GM19395 (cell line): ENCODE data around the gene GPRIN2.
"Not testable (repeated sequence)": the region's sequence is repeated elsewhere in the genome, so short reads cannot be mapped to it uniquely, and the experiment has no call there.

Experiments
- ATAC-seq: cut with Tn5 transposase; IDR thresholded peaks from one replicate; pipeline ENCODE4 v1.9.1; 2021; ENCODE audit warnings: mild to moderate bottlenecking, moderate library complexity; ENCODE audit not compliant: unreplicated experiment

The GPRIN2 gene

GRCh38 chr10:46570655-46571054 is 14.2 kb upstream of the GPRIN2 start:
- ATAC-seq, result not testable (repeated sequence)

GRCh38 chr10:46567151-46567550 is 10.7 kb upstream of the GPRIN2 start:
- ATAC-seq, result not testable (repeated sequence)

DNA sequence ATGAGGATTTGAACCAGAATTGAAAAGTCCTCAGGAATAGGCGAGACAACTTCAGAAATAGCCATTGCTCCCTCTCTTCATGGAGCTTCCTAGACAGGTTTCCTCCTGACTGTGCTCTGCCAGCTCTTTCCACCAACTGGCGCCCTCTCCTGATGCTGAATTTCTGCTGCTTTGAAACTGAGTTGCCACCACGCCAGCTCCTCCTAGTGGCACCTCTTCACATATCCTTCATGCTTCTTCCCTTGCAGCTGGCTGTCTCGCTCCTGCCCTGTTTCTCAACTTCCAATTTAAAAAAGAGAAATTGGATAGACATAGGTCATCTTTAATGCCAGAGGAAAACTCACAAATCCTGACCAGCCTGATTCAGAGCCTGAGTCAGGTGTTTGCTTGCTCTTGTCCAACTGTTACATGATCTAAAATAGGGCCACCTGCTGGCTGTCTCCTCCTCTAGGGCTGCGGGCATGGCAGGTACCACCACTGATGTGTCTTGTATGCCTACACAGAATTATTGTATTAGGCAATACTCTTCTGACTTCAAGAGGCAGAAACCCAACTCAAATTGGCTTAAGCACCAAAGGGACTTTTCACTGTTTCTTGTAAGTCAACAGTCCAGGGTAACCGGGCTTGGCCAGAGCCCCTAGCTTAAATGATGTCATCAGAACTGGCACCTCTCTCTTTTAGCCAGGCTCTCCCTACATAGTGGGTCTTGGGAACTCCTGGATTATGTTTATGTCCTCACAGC is 9.3 kb upstream of the GPRIN2 start:
- peak; percentile 91 for ATAC-seq

DNA sequence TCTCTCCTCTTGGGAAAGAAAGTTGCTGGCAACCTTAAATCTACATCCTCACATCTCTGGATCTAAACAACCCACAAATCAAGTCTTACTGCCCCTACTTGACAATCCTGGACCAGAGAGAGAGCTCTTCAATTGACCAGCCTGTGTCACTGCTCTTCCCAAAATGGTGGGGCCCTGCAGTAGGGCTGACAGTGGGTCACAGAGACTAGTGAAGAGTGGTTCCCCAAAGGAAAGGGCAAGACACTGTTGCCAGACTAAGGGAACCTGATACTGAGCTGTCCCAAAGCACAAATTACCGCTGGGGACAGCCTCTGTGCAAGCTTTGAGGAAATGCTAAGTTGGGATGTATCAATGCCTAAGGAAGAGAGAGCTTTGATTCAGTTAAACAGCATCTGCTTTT is 4.5 kb upstream of the GPRIN2 start:
- ATAC-seq, result no peak

- no peak for ATAC-seq
Measured at GRCh38 chr10:46560381-46560780, 3.9 kb upstream of the GPRIN2 start.

DNA sequence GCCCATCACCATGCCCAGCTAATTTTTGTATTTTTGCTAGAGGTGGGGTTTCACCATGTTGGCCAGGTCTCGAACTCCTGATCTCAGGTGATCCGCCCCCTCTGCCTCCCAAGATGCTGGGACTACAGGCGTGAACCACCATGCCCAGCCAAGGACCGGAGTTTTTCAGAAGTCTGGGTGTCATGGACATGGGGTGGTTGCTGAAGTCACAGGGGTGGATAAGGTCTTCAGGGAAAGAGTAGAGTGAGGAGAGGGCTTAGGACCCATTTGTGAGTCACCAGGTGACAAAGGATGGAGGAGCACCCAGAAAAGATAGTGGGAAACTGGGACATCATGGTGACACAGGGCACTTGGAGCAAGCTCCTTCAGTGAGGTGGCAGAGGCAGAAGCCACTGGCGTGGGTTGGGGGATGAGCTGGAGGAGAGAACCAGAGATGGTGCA is 2.8 kb upstream of the GPRIN2 start:
- no peak for ATAC-seq

DNA sequence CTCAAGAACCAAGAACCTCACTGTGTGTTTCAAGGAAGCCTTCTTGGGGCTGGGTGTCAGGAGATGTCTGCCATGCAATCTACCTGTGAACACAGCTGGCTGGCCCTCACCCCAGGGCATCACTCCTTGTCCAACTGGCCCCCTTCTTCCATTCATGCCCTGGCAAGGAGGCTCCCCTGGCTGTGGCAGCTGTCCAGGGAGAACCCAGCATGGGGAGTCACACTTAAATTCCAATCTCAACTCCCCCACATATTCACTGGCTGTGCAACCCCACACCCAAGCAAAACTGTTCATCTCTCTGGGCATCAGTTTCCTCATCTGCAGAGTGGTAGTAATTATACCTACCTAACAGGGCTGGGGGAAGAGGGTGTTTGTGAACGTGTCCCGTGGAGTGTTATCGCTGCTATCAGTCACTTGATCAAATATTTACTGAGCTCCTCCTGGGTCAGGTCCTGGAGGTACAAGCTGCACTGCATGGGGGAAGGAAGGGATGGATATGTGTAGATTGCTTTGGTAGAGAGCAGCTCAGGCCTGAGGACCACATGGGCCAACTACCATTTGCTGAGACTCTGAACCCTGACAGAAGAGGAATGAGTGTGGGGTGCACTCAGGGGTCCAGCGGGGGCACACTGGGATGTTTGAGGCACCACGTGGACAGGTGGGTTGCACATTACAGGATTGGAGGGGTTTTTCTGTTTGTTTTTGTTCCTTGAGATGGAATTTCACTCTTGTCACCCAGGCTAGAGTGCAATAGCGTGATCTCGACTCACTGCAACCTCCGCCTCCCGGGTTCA is 2.1 kb upstream of the GPRIN2 start:
- ATAC-seq, result no peak

DNA sequence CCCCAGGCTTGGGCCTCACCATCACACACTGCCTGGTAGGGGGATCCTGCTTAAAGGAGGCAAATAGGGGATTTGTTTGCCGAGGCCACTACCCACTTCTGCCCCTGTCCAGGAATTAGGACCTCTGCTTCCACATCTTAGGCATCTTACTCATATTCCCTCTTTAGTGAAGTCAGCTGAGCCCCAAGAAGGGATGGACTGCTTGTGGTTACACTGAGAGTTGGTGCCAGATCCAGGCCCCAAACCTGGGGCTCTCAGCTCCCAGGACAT is 1.6 kb upstream of the GPRIN2 start:
- ATAC-seq, result no peak

DNA sequence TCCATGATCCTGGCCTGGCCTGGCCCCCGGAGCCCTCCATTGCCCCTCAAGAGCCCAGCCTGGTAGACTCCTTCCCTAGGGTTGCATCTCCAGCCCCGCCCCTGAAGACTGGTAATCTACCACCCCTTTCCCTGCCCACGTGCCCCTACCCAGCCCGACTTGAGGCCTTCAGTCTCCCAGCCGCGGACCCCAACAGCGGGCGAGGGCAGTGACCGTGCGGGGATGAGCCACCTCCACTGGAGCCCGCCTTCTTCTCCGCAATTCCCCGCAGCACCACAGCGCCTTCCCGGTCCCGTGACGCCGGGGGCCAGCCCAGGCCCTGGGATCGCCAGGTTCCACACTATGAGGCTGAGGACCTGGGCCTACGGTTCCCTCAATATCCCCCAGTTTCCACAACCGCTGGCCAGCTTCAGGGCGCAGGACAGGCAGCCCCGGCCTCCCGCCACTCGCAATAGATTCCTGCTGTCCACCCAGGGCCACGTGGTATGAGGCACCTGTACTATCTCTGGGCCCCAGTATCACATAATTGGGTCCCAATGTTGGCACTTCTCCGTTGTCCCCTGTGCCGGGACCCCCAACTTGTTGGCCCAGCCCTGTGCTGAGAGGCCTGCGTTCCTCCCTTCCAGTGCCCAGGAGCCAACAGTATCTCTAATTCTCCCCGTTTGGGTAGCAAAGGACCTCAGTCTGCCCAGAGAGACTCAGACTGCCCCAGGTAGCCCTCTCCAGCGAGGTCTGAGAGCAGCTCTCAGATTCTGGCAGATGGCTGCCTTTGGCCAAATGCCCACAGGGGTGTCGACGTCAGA is 1.1 kb upstream of the GPRIN2 start:
- ATAC-seq, result no peak

DNA sequence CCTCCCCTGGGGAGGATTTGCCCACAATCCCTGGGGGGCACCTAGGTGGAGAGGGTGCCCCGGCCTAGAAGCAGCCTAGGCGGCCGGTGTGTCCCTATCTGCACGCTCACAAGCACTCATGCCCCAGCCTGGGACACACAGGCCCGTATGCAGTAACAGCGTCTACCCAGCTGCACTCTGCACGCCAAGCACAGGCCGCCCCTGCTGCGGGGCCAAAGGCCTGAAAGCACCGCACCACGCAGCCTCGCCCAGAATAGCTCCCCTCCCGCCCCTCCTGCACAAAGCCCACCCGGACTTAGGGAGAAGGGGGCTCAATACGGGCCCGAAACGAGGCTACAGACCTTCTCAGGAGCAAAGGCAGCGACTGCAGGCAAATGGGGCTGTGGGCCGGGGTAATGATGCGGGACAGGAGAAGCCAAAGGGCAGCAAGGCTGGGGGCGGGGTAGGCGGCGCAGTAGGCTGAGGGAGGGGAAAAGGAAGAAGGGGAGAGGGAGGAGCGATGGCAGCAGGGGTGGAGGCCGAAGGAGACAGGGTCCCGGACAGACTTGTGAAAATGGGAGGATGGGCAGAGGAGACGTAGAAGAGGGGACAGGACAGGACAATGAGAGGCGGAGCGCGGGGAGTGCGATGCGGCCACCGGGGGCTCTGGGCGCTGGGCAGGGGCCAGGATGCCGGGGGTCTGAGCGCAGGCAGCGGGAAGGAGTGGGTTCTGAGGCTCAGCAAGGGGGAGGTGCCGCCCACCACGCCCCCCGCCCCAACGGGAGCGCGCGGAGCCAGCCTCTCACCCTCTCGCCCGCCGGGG is 544 bp downstream of the GPRIN2 start:
- ATAC-seq, result no peak

GRCh38 chr10:46555366-46555712 is 1.1 kb downstream of the GPRIN2 start:
- no peak for ATAC-seq

DNA sequence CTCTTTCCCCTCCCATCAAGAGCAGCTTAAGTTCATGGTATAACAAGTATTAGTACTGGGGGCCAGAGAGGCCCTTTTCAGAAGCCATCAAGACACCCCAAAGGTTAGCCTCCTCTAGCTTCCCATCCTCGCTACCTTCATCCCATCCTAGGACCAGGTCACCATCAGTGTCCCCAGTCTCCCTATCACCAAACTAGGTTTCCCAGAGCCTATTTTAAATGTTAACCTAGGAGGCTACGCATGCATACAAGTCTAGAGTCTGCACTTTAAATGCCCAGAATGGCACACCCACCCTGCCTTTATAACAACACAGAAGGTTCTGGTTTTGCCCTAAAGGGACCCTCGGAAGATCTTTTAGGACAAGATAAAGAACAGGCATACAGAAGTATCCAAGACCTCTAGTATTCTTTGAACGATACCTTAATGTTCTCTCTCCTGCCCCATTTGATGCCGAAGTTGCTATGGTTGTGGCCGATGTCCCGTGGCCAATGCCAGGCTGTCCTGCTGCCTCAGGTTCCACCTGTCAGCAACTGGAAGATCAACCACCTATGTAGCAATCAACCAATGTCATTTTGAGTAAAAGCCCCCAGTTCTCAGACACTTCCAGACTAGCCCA is 2.2 kb downstream of the GPRIN2 start:
- no peak for ATAC-seq

DNA sequence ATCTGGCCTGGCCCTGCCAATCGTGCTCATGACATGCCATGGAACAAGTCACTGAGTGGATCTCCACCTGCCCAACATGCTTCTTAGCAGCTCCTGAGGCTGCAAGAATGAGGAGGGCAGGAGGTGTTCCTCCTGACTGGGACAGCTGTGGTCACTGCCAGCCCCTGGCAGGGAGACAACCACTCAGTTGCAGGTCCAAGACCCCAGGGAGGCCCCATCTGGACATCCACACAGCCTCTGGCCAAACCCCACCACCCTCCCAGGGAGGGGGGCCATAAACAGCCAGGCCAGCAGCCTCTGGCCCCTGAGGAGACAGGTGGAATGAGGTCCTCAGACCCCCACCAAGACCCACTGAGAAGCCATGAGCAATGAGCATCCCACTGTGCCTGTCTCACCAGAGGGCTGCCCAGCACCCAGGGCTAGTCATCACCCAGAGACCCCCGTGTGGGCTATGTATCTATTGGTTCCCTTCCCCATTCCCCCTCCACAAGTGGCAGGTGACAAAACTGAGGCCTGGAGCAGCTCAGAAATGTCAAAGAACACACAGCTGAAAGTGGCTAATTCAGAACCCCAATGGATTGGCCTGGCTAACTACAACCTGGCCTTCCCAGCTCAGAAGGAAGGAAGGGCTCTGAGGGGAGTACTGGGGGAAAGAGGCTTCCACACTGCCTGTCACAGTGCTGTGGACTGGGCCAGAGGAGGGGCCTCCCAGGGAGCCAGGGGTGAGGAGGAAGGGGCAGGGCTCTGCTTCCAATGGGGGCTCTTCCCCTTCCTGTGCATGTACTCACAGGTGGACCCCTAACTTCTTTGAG is 3.0 kb downstream of the GPRIN2 start:
- no peak for ATAC-seq

DNA sequence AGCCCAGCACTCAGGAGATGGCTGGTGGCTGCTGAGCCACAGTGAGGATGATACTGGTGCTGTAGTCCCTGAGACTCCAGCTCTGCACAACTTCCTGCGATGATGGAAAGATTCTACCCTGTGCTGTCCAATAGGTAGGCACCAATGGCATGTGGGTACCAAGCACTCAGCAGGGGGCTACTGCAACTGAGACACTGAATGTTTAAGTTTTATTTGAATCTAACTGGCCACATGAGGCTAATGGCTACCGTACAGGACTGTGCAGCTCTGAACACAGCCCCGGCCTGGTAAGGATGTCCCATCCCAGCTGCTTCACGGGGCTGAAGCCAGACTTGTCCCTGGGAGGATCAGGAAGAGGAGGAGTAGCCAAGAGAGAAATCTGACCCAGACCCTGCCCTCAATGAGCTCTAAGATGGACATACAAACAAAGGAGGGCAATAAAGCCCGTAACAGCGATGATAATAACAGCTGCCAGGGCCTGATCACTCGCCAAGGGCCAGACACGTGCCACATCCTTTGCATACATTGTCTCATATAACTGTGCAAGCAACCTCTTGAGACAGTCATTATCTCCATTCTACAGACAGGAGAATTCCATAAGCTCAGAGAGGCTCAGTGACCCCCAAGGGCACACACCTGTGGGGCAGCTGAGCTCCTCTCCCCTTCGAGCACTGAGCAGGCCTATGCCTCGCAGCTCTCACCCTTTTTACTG is 3.8 kb downstream of the GPRIN2 start:
- no peak for ATAC-seq

- no peak for ATAC-seq
Measured at GRCh38 chr10:46551701-46552525, 4.5 kb downstream of the GPRIN2 start.

DNA sequence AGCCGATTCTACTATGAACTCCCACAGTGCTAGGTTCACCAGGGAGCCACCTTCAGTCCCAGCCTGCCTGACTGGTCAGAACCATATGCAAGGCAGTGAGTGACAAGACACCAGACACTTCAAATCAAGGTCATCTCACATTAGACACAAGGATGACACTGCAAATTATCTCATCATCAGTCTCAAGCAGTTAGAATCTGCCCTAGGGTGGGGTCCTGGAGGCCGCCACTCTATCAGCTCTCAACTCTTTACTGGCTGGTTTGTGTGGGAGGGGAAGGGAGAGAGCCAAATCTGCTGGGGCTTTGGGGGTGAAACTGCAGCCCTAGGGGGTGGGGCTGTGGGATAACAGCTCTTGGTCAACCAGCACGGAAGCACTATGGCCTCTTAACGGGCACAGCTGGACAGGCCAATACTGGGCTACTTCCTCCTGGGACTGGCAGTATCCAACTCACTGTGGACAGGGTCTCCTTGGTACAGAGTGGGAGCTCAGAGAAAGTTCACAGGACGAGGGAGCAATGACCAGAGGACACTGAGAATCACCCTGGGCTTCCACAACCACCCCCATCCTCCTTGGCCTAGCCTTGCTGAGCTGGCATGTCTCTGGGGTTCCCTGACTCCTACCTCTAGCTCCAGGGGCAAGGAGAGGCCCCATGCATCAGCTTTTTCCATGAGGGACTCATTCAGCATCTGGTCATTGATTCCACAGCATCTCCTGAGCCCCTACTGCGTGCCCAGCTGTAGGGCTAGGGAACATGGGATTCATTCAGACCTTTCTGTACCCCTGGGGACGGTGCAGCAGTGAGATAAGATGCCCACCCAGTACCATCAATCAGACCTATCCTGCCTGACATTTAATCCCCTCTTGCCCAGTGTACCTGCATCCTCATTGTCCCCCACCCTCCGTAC is 5.4 kb downstream of the GPRIN2 start:
- no peak for ATAC-seq

GRCh38 chr10:46550076-46550790 is 6.2 kb downstream of the GPRIN2 start:
- ATAC-seq, result no peak
